GM21786 (cell line): ENCODE data around the gene GPC3.
"Not testable (repeated sequence)": the region's sequence is repeated elsewhere in the genome, so short reads cannot be mapped to it uniquely, and the experiment has no call there.

Experiments used
- ATAC-seq: cut with Tn5 transposase; IDR thresholded peaks from one replicate; pipeline ENCODE4 v1.9.1; 2021; ENCODE audit not compliant: unreplicated experiment

The GPC3 gene

DNA sequence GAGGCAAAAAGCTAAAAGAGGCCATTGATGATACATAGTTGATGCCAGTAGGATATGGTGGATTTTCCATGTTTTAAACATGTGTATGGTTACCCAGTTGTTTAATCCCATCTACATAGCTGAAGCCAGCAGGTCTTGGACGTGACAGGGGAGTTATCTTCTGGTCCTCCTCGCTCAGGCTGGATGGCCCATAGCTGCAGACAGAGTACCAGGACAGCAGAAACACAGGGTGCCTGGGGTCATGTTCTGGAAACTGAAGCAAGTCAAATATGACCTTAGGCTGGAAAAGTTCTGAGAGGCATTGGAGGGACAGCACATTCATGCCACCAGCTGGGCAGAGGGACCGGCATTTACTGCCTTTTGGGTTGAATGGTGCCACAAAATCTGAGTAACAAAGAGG lies 452.1 kb downstream of the GPC3 start:
- ATAC-seq = no peak

DNA sequence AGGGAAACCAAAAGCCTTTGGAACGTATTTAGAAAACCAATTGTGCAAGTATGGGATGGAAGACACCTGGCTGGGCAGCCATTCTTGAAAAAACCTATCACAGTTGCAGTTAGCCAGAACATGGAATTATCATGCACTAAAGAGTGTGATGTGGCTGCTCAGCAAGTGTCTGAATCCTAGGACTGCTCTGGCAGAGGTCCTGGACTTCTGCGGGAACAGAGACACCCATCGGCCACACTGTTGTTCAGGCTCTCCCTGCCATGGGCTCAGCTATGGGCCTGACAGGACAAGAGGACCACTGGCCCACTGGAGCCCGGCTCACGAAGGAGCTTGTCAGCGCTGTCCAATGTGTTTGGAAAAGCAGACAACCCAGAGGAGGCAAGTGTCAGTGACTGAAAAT lies 454.4 kb downstream of the GPC3 start:
- ATAC-seq = no peak

DNA sequence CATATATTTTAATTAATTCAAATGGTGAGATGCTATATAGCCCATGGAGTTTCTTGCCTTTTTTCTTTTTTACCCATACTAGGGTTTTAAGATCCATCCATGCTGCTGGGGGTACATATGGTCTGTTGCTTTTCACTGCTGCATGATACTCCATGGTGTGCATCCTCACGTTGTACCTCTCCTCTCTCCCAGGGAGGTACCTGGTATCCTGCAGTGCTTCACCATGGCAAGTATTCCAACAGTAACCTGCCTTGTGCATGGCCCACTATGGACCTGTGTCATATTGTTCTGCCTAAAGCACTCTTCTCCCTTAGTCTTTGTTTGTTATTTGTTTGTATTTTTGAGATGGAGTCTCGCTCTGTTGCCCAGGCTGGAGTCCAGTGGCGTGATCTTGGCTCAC lies 455.8 kb downstream of the GPC3 start:
- no peak for ATAC-seq

DNA sequence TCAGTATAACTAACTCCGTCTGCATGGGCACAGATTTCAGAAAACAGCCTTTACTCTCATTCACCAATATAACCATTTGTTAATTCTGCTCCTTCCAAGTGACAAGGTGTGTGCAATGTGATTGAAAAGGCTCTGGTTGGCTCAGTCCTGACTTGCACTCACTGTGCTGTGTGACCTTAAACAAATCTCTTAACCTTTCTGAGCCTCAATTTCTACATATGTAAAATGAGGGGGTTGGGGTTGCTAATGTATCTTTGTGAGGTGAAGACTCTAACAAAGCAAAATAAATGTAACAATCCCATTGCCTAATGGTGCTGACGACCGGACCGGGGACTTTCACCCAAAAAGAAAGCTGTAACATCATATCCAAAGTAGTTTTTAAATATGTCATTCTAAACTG lies 457.6 kb downstream of the GPC3 start:
- ATAC-seq = no peak

DNA sequence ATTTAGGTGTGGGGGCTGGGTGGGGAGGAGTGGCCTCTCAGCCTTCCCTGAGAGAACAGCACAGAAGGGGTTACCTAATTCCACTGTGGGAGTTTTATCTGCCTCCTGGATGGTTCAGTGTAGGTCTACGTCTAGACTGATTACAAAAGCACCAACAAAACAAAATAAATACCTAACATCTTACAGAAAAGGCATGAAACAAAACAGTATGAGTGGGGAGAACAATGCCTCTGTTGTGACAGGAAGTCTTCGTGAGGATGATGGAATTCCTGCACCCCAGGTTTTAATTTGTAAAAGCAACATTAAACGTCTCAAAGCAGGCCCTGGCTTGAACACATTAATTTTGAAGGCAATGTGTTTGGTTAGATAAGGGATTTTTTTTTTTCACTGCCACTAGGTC lies 458.0 kb downstream of the GPC3 start:
- ATAC-seq = no peak

DNA sequence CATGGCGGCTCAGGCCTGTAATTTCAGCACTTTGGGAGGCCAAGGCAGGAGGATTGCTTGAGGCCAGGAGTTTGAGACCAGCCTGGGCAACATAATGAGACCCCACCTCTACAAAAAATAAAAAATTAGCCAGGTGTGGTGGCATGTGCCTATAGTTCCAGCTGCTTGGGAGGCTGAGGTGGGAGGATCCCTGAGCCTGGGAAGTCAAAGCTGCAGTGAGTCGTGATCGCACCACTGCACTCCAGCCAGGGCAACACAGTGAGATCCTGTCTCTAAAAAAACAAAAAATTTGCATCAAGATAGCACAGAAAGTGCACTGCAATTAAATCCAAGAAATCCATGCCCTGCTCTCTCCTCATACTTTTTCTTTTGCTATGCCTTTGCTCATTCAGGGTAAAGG lies 458.6 kb downstream of the GPC3 start:
- not testable (repeated sequence) for ATAC-seq

DNA sequence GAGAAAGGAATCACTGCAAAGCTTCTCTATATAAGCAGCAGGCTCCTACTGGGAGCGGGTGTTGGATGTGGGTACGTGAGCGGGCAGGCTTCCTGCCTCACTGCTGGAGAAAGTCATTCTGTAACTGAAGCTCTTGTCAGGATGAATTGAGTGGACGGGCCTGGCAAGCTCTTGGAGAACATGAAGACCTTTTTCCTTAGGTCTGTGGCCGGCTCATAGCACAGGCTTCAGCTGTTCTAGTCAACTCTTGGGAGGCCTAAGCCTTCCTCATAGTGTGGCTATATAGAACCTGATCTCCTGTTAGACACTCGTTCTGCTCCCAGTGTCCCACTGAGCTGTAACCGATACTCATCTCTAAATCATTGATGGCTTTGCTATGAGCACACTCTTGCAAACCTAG lies 461.9 kb downstream of the GPC3 start:
- no peak for ATAC-seq

DNA sequence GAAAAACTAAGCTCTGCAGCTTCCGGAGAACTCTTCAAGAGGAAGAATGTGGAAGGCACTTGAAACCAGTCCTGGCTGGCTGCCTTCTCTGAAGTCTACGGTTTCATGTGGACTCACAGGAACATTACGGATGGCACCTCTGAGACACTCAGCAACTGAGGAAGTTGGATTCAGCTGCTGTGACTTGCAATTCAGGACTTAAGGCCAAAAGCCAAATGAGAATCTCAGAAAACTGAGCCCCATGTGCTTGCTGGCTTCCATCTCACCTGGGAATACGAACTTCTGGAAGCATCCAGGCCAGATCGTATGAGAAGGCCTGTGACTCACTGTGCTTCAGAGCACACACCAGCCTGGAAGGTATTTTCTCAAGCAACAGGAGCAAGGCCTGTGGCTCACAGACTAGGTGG lies 462.3 kb downstream of the GPC3 start:
- no peak for ATAC-seq

DNA sequence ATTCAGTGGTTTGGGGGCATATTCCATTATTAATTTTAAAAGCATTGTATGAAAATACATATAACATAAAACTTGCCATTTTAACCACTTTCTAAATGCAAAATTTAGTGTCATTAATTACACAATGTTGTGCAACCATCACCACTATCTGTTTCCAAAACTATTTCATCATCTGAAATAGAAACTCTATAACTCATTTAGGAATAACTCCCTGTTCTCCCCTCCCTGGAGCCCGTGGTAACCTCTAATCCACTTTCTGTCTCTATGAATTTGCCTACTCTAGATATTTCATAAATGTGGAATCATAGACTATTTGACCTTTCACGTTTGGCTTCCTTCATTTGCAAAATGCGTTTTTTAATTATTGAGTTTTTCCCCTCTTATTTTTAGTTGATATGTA lies 468.7 kb downstream of the GPC3 start:
- ATAC-seq = no peak

DNA sequence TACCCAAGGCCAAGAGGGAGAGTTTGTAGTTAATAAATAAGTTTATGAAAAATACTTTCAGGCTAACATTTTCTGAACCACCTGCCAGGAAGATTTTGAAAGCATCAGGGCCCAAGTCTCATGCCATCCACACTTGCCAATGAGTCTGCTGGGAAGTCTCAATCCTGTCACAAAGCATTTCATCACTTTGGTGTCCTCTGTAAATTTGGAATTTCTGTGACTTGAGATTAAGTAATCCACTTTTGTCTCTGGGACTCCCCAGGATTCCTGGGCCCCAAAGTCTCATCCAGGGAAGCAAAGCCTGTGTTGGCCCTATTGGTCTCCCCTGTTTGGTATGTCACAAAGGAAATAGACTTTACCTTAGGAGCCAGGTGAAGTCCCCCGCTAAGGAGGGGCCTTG lies 470.9 kb downstream of the GPC3 start:
- no peak for ATAC-seq

DNA sequence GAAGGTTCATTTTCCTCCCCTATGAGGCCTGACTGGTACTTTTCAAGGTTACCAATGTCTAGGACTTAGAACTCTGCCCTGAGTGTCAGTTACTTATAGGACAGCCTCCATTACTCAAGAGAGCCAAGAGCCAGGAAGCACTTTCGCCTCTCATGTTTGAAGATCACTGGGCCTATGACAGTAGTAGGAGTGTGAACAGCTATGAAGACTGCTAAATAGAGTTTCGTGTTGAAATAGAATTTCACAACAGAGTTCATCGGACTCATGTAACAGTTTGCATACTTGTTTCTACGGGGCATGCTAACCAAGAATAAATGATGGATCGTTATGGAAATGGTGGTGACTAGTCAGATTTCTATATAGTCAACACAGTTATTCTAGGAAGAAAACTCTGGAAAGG lies 472.3 kb downstream of the GPC3 start:
- no peak for ATAC-seq

DNA sequence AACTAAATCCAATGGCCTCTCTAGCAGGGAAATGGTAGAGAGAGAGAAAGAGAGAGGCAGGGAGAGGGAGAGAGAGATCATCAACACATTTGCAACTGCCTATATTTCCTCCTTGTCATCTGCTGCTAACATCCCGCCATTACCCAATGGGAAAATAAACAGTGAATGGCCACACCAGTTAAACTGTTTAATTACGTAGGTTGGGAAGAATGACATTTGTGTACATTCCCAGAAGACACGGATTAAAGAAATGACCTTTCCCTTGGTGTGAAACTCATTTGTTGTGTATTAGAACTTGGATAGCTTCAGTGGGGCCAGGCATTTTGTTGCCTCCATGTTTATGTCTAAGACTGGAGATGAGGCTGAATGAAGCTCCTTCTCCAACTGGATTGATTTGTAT lies 474.4 kb downstream of the GPC3 start:
- ATAC-seq = no peak

DNA sequence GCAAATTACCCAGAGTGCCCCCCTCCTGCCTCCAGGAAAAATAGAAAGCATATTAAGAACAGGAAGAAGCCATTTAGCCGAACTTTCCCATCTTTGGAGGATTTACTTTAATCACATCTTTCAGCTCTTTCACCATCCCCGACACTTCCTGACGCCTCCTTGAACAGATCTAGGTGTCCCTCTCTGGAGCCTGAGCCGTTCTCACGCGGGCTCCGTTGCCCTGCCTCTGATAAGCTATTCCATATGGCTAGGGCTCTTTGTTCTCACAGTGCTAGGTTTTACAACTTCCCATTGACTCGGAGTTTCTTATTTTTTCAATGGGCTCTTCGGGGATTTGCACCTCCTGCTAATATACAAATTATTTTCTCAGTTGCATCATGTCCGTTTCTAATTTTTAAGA lies 488.0 kb downstream of the GPC3 start:
- ATAC-seq = no peak

DNA sequence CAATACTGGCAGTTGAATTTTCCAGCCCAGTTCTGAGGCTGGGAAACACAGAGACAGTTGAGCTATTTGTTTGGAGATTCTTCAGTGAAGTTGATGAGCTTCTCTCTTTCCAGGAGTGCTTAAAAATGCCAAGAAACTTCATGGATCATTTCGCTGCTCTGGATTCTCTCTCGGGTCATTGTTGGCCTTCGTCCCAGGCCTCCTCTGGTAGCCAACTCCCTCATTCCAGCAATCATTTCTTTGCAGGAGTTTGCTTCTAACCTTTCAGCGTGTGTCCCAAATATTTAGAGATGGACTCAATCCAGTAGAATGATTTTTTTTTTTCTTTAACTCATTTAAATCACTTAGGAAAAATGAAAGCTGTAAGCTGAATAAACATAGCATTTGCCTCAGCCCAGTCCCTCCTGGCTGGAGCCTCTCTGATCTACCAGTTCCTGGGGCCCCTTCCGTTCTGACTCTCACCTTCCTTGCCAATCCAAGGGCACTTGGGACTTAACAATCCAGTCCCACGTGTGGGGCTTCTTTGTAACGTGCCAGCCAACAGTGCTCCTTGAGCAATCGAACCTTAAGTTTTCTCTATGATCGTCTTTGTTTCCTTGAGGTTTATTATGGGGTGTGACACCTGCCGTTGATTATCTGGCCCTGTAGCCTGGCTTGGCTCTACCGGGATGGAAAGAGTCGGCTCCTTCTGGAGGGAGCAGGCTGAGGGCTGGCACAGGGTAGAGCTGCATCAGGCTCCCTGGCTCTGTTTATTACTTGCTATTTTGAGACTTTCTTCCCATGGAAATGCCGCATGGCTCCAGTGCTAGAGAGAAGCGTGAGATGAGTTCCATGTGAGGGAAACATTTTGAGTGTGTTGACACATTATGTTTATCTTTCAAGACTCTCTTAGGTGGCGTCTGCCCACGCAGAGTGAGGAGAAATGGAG lies 489.7 kb downstream of the GPC3 start:
- no peak for ATAC-seq

DNA sequence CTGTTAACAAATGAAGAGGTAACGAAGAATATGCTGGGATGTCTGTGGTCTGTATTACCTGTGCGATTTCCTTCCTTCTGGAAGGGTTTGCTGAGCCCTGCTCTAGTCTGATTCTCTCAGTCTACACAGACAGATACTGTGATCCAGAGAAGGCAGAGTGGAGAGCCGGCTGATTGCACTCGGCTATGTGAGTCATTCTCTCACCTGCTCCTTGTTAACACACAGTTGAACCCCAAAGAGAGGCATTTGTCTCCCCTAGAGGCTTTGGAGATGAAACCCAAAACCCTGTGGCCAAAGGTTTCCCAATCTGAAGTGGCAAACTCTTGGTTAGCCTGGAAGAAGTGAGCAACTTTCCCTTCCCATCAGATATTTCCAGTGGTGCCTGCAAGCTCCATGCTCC lies 492.0 kb downstream of the GPC3 start:
- ATAC-seq = no peak

DNA sequence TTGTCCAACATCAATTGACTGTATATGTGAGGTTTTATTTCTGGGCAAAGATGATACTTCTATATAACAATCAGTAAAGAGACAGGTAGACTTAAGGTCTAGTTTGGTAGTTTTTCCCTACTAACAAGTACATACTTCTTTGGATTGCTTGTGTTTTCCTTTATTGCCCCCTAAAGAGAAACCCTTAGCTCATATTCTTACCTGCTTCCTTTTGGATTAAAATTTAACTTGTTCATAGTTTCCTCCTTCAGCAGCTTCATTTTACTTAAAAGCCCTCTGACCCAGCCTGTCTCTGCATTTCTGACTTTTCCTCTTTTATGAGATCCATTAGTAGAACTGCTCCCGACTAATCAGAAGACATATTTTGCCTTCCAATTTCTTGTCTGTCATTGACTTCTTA lies 494.4 kb downstream of the GPC3 start:
- ATAC-seq = no peak
